ENCODE measurements around the gene MAPT.
"Not testable (repeated sequence)": the region's sequence is repeated elsewhere in the genome, so short reads cannot be mapped to it uniquely, and the experiment has no call there.

Gene MAPT

GRCh38 chr17:45850468-45850867 is 43.9 kb upstream of the MAPT start:
- Histone ChIP-seq H3K27me3 (ENCODE audit: control insufficient read depth, insufficient read depth, low read length) (peaks cover 3% of the 10 kb centered on the region), H3K4me3 (ENCODE audit: low read depth, low read length) (no peak overlapping the region), H3K9ac (ENCODE audit: low read depth, low read length) (no peak overlapping the region), H3K9me3 (ENCODE audit: control insufficient read depth, insufficient read depth, low read length) (no peaks in the 10 kb centered on the region), H3K36me3 (ENCODE audit: control insufficient read depth, insufficient read depth, low read length) (no peaks in the 10 kb centered on the region), H3K4me1 (ENCODE audit: control insufficient read depth, insufficient read depth, low read length) (no peaks in the 10 kb centered on the region)

DNA sequence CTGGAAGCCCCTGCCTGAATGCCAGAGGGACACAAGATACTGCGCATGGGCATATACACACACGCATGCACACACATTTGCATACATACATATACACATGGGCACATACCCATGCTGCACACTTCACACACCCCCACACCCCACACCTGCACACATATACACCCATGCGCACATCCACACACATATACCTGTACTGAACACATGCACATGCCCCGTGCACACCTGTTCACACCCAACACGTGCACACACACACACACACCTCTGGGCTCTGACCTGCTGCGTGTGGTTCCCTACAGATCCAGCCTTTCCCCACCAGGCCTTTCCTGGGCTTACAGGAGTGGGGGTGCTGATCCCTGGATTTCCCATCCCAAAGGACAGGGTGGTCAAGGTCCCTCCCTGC is 43.3 kb upstream of the MAPT start:
- Histone ChIP-seq H3K9me3 (ENCODE audit: control insufficient read depth, insufficient read depth, low read length) (no peaks in the 10 kb centered on the region), H3K9ac (ENCODE audit: low read depth, low read length) (no peak overlapping the region), H3K36me3 (ENCODE audit: control insufficient read depth, insufficient read depth, low read length) (no peaks in the 10 kb centered on the region), H3K4me1 (ENCODE audit: control insufficient read depth, insufficient read depth, low read length) (no peaks in the 10 kb centered on the region), H3K27me3 (ENCODE audit: control insufficient read depth, insufficient read depth, low read length) (peaks cover 3% of the 10 kb centered on the region), H3K4me3 (ENCODE audit: low read depth, low read length) (no peak overlapping the region)

GRCh38 chr17:45851464-45851863 is 42.9 kb upstream of the MAPT start:
- H3K9me3 ChIP-seq (ENCODE audit: control insufficient read depth, insufficient read depth, low read length), result no peaks in the 10 kb centered on the region
- H3K4me3 ChIP-seq (ENCODE audit: low read depth, low read length), result no peak overlapping the region

DNA sequence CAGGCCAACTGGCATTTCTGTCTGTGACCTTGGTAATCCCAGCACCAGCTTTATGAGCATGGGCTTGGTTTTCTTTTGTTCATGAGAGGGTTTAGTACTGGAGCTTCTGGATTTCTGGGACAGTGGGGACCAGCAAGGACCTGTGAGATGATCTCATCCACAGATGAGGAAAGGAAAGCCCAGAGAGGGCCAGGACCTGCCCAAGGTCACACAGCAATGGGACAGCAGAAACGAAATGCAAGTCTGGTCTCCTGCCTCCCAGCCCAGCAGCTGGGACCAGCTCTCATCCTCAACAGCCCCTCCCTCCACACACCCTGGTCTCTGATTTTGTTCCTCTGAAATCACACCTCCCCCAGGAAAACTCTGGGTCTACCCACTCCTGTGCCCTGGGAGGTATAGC is 42.5 kb upstream of the MAPT start:
- Histone ChIP-seq H3K36me3 (ENCODE audit: control insufficient read depth, insufficient read depth, low read length) (no peaks in the 10 kb centered on the region), H3K4me3 (ENCODE audit: low read depth, low read length) (no peak overlapping the region), H3K9me3 (ENCODE audit: control insufficient read depth, insufficient read depth, low read length) (no peaks in the 10 kb centered on the region), H3K9ac (ENCODE audit: low read depth, low read length) (no peak overlapping the region), H3K4me1 (ENCODE audit: control insufficient read depth, insufficient read depth, low read length) (no peaks in the 10 kb centered on the region), H3K27me3 (ENCODE audit: control insufficient read depth, insufficient read depth, low read length) (peaks cover 3% of the 10 kb centered on the region)

More at GRCh38 chr17:45851464-45851863, 42.9 kb upstream of the MAPT start:
- Histone ChIP-seq H3K36me3 (ENCODE audit: control insufficient read depth, insufficient read depth, low read length) (no peaks in the 10 kb centered on the region), H3K9ac (ENCODE audit: low read depth, low read length) (no peak overlapping the region), H3K4me1 (ENCODE audit: control insufficient read depth, insufficient read depth, low read length) (no peaks in the 10 kb centered on the region), H3K27me3 (ENCODE audit: control insufficient read depth, insufficient read depth, low read length) (peaks cover 3% of the 10 kb centered on the region)

GRCh38 chr17:45852535-45853297 is 41.6 kb upstream of the MAPT start:
- no peaks in the 10 kb centered on the region for H3K9me3 ChIP-seq (ENCODE audit: control insufficient read depth, insufficient read depth, low read length)
- H3K4me1 ChIP-seq (ENCODE audit: control insufficient read depth, insufficient read depth, low read length), result no peaks in the 10 kb centered on the region
- no peaks in the 10 kb centered on the region for H3K36me3 ChIP-seq (ENCODE audit: control insufficient read depth, insufficient read depth, low read length)
- no peak overlapping the region for H3K4me3 ChIP-seq (ENCODE audit: low read depth, low read length)
- peaks cover 3% of the 10 kb centered on the region for H3K27me3 ChIP-seq (ENCODE audit: control insufficient read depth, insufficient read depth, low read length)
- no peak overlapping the region for H3K9ac ChIP-seq (ENCODE audit: low read depth, low read length)

DNA sequence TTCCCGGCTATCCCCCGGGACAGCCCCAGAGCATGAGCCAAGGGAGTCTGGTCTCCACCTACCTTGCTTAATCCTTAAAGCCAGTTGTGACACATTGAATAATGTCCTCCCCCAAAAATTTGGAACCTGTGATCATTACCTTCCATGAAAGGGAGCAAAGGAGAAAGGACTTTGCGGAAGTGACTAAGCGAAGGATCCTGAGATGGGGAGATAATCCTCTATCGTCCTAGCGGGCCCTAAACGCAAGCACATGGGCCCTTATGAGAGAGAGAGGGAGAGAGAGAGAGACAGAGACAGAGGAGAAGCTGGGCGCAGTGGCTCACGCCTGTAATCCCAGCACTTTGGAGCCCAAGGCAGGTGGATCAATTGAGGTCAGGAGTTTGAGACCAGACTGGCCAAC is 40.1 kb upstream of the MAPT start:
- H3K27me3 ChIP-seq (ENCODE audit: control insufficient read depth, insufficient read depth, low read length), result peaks cover 3% of the 10 kb centered on the region
- no peak overlapping the region for H3K4me3 ChIP-seq (ENCODE audit: low read depth, low read length)
- no peaks in the 10 kb centered on the region for H3K4me1 ChIP-seq (ENCODE audit: control insufficient read depth, insufficient read depth, low read length)

DNA sequence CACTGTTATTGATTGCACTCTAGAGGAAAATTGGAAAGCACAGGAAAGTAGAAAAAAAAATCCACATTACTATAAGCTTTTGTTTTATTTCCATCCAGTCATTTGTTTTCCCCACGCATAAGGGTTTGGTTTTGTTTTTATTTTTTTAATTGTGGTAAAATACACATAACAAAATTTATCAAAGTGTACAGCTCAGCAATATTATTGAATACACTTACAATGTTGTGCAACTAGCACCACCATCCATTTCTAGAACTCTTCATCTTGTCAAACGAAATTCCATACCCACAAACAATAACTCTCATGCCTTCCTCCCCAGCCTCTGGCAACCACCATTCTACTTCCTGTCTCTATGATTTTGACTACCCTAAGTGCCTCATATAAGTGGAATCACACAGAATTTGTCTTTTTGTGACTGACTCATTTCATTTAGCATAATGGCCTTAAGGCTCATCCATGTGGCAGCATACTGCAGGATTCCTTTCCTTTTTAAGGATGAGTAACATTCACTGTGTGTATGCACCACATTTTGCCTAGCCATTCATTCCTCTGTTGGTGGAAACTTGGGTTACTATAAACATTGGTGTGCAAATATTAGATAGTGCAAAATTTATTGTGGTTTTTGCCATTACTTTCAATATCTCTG is 38.5 kb upstream of the MAPT start:
- Histone ChIP-seq H3K4me1 (ENCODE audit: control insufficient read depth, insufficient read depth, low read length) (no peaks in the 10 kb centered on the region), H3K9me3 (ENCODE audit: control insufficient read depth, insufficient read depth, low read length) (no peaks in the 10 kb centered on the region), H3K4me3 (ENCODE audit: low read depth, low read length) (no peak overlapping the region), H3K9ac (ENCODE audit: low read depth, low read length) (no peak overlapping the region), H3K36me3 (ENCODE audit: control insufficient read depth, insufficient read depth, low read length) (no peaks in the 10 kb centered on the region), H3K27me3 (ENCODE audit: control insufficient read depth, insufficient read depth, low read length) (peaks cover 3% of the 10 kb centered on the region)

More for the DNA sequence above, 40.1 kb upstream of the MAPT start:
- Histone ChIP-seq H3K9me3 (ENCODE audit: control insufficient read depth, insufficient read depth, low read length) (no peaks in the 10 kb centered on the region), H3K9ac (ENCODE audit: low read depth, low read length) (no peak overlapping the region), H3K36me3 (ENCODE audit: control insufficient read depth, insufficient read depth, low read length) (no peaks in the 10 kb centered on the region)

DNA sequence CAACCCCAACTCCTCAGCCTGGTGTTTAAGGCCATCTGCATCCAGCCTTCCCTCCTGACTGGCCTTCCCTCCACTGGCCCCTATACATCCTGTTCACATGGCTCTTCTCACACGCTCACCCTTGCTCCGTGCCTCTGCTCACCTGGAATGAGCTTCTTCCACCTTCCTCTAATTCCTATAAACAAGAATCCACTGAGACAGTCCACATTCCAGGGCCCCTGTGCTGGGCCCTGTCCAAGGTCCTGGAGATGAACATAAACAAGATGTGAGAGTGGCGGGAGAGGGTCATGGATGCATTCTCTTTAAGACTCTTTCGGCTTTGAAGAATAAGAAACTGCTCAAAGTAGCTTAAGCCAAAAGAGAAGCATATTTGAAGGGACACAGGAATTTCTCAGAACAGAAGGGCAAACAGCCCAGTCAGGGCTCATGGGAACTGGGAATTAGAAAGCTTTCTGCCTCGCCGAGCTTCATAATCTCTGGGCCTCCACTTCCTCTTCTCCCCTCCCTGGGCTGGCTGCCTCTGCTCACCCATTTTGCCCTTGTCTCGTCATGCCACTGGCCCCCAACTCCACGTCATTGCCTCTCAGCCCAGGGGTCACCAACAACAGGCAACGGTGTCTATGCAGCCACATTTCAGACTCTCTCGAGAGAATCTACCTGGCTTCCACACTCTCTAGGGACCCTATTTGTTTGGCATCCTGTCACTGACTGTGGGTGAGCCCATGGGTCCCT is 36.2 kb upstream of the MAPT start:
- Histone ChIP-seq H3K4me3 (ENCODE audit: low read depth, low read length) (no peak overlapping the region), H3K27me3 (ENCODE audit: control insufficient read depth, insufficient read depth, low read length) (no peaks in the 10 kb centered on the region), H3K4me1 (ENCODE audit: control insufficient read depth, insufficient read depth, low read length) (no peaks in the 10 kb centered on the region), H3K9me3 (ENCODE audit: control insufficient read depth, insufficient read depth, low read length) (no peaks in the 10 kb centered on the region), H3K36me3 (ENCODE audit: control insufficient read depth, insufficient read depth, low read length) (no peaks in the 10 kb centered on the region), H3K9ac (ENCODE audit: low read depth, low read length) (no peak overlapping the region)

DNA sequence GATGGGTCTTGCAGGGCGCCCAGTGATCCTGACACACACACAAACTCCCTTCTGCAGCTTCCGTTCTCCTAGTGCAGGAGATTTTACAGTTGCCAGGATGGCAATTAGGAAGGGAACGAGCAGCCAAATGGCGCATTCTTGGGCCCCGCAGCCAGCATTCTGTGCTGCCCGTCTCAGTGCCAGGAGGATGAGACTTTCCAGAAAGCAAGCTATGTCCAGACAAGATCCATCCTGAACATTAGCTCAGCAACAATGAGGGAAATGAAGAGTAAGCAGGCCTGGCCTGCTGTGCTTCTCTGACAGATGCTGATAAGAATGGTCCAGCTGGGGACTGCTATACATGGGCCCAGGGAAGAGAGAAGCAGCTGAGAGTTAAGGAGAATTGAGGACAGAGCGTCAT is 33.2 kb upstream of the MAPT start:
- Histone ChIP-seq H3K4me1 (ENCODE audit: control insufficient read depth, insufficient read depth, low read length) (peaks cover 3% of the 10 kb centered on the region), H3K4me3 (ENCODE audit: low read depth, low read length) (no peak overlapping the region), H3K27me3 (ENCODE audit: control insufficient read depth, insufficient read depth, low read length) (no peaks in the 10 kb centered on the region), H3K36me3 (ENCODE audit: control insufficient read depth, insufficient read depth, low read length) (no peaks in the 10 kb centered on the region), H3K9ac (ENCODE audit: low read depth, low read length) (no peak overlapping the region), H3K9me3 (ENCODE audit: control insufficient read depth, insufficient read depth, low read length) (no peaks in the 10 kb centered on the region)

DNA sequence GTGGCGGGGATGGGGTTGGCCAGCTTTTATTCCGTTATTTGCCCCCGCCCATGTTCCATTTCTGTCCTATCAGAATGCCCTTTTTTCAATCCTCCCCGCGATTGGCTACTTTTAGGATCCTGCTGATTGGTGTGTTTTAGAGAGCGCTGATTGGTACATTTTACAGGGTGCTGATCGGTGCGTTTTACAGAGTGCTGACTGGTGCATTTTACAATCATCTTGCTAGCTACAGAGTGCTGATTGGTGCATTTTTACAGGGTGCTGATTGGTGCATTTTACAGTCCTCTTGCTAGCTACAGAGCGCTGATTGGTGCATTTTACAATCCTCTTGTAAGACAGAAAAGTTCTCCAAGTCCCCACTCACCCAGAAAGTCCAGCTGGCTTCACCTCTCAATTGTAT is 32.2 kb upstream of the MAPT start:
- H3K9ac ChIP-seq (ENCODE audit: low read depth, low read length); H3K4me3 ChIP-seq (ENCODE audit: low read depth, low read length); H3K9me3 ChIP-seq (ENCODE audit: control insufficient read depth, insufficient read depth, low read length); H3K4me1 ChIP-seq (ENCODE audit: control insufficient read depth, insufficient read depth, low read length); H3K36me3 ChIP-seq (ENCODE audit: control insufficient read depth, insufficient read depth, low read length); H3K27me3 ChIP-seq (ENCODE audit: control insufficient read depth, insufficient read depth, low read length): not testable (repeated sequence)

DNA sequence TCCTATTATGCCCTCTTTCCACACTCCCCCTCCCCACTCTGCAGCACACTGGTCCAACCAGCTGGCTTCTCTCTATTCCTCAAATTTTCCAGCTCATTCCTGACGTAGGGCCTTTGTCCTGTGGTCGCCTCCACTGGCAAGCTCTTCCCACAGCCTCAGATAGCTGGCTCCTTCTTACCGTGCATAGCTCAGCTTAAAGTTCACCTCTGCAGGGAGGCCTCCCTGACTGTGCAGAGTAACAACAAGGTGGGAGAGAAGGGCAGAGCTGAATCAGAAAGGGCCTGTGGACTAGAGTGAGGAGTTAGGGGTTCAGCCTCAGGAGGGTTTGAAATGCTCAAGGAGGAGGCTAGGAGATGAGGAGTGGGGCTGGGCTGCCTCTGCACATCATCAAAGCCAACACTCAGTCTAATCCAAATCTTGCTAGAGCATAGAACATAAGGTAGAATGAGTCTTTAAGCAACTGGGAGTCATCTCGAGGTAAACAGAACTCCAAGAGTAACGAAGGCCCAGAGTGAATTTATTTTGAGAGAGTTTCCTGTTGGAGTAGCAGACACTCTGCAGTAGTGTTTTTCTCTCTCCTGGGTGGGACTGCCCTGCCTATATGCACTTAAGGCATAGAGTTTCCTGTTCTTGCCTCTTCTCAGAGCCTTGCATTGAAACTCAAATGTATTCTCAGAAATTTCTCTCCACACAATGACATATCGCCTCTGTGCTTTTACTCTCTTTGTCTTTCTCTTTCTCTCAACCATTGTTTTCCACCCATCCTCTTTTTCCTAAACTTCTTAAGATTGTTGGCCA is 30.3 kb upstream of the MAPT start:
- H3K27me3 ChIP-seq (ENCODE audit: control insufficient read depth, insufficient read depth, low read length), result no peaks in the 10 kb centered on the region
- no peaks in the 10 kb centered on the region for H3K36me3 ChIP-seq (ENCODE audit: control insufficient read depth, insufficient read depth, low read length)
- H3K9me3 ChIP-seq (ENCODE audit: control insufficient read depth, insufficient read depth, low read length), result no peaks in the 10 kb centered on the region
- no peak overlapping the region for H3K9ac ChIP-seq (ENCODE audit: low read depth, low read length)
- H3K4me1 ChIP-seq (ENCODE audit: control insufficient read depth, insufficient read depth, low read length), result peaks cover 3% of the 10 kb centered on the region
- H3K4me3 ChIP-seq (ENCODE audit: low read depth, low read length), result no peak overlapping the region

Data from iPS-15b (cell line).